Fibroblast of the conjunctiva (primary cell): ENCODE results near the gene PRCC.
"Not testable (repeated sequence)": the region's sequence is repeated elsewhere in the genome, so short reads cannot be mapped to it uniquely, and the experiment has no call there.

Experiments used
- DNase-seq: peaks from one replicate; pipeline ENCODE4 v3.0.0-alpha.2; 2010; ENCODE audit warnings: low read depth

Gene PRCC

GRCh38 chr1:156744344-156744743 is 23.0 kb upstream of the PRCC start:
- DNase-seq: no peak

GRCh38 chr1:156744786-156745419 is 22.4 kb upstream of the PRCC start:
- no peak for DNase-seq

- DNase-seq: no peak
These were observed 21.5 kb upstream of the PRCC start for GRCh38 chr1:156745881-156746280.

- no peak for DNase-seq
These were observed 21.0 kb upstream of the PRCC start for GRCh38 chr1:156746406-156746727.

GRCh38 chr1:156746728-156747631 is 20.4 kb upstream of the PRCC start:
- peak; percentile 96 for DNase-seq

GRCh38 chr1:156747742-156748669 is 19.3 kb upstream of the PRCC start:
- no peak for DNase-seq

- no peak for DNase-seq
These were observed 18.5 kb upstream of the PRCC start for GRCh38 chr1:156748670-156749418.

GRCh38 chr1:156749419-156750118 is 17.8 kb upstream of the PRCC start:
- DNase-seq: no peak

- DNase-seq: no peak
These were observed 17.1 kb upstream of the PRCC start for GRCh38 chr1:156750191-156750672.

GRCh38 chr1:156750711-156751450 is 16.5 kb upstream of the PRCC start:
- DNase-seq: no peak

- DNase-seq: no peak
These were observed 15.9 kb upstream of the PRCC start, which contains the start of gene HDGF for GRCh38 chr1:156751451-156751756. TSS of gene HDGF (minus strand) at chr1:156751675. CDS start at chr1:156751429, 246 bp downstream.

- DNase-seq: peak; percentile 96
These were observed 15.4 kb upstream of the PRCC start for GRCh38 chr1:156751757-156752481.

GRCh38 chr1:156752843-156753482 is 14.4 kb upstream of the PRCC start:
- DNase-seq: no peak

GRCh38 chr1:156754219-156754618 is 13.1 kb upstream of the PRCC start:
- no peak for DNase-seq

GRCh38 chr1:156755527-156755950 is 11.8 kb upstream of the PRCC start:
- DNase-seq: no peak

- DNase-seq: no peak
These were observed 11.0 kb upstream of the PRCC start for GRCh38 chr1:156756355-156756754.

- DNase-seq: not testable (repeated sequence)
These were observed 9.6 kb upstream of the PRCC start for GRCh38 chr1:156757572-156758253.

GRCh38 chr1:156760092-156760795 is 7.1 kb upstream of the PRCC start:
- no peak for DNase-seq
